Osteoblast (primary cell): ENCODE data around the gene APOBEC3F. TPM values are rescaled to one million over a fixed set of nuclear protein-coding genes. Genes with fewer than 3 reads are reported as not detected.
"Not testable (repeated sequence)": the region's sequence is repeated elsewhere in the genome, so short reads cannot be mapped to it uniquely, and the experiment has no call there.

Experiments
- DNase-seq: peaks from one replicate; pipeline ENCODE4 v3.0.0; 2011; ENCODE audit warnings: low spot score, mixed read lengths; ENCODE audit not compliant: insufficient read length; ENCODE audit errors: missing footprints
- H2AFZ ChIP-seq: 2 replicates; pipeline ENCODE4 v1.6.0; 2011; ENCODE audit warnings: mild to moderate bottlenecking, low read length
- H3K27ac ChIP-seq: 2 replicates; pipeline ENCODE4 v1.5.1; 2011; ENCODE audit warnings: mild to moderate bottlenecking, low read depth, low read length, moderate library complexity
- H3K27me3 ChIP-seq: 2 replicates; pipeline ENCODE4 v1.6.0; 2012; ENCODE audit warnings: mild to moderate bottlenecking, control low read depth, inconsistent platforms, low read length, moderate library complexity; ENCODE audit not compliant: insufficient read depth
- H3K36me3 ChIP-seq: 2 replicates; pipeline ENCODE4 v1.5.1; 2011; ENCODE audit warnings: mild to moderate bottlenecking, low read length, control low read depth, moderate library complexity; ENCODE audit not compliant: insufficient read depth
- H3K4me1 ChIP-seq: 2 replicates; pipeline ENCODE4 v1.5.1; 2011; ENCODE audit warnings: mild to moderate bottlenecking, low read length, control low read depth, moderate library complexity; ENCODE audit not compliant: insufficient read depth
- H3K4me2 ChIP-seq: 2 replicates; pipeline ENCODE4 v1.6.0; 2011; ENCODE audit warnings: mild to moderate bottlenecking, low read length; ENCODE audit not compliant: insufficient read depth
- H3K4me3 ChIP-seq: fragments of 200-600 bp; sonication (generic); 3 replicates; pipeline ENCODE4 v1.5.1; 2012; ENCODE audit warnings: mild to moderate bottlenecking, low read length, inconsistent platforms; ENCODE audit not compliant: insufficient read depth
- H3K79me2 ChIP-seq: 2 replicates; pipeline ENCODE4 v1.6.0; 2012; ENCODE audit warnings: mild to moderate bottlenecking, low read length, control low read depth, inconsistent platforms; ENCODE audit not compliant: insufficient read depth
- H3K9me3 ChIP-seq: 2 replicates; pipeline ENCODE4 v1.5.1; 2011; ENCODE audit warnings: low read depth, low read length, control low read depth
- H4K20me1 ChIP-seq: 2 replicates; pipeline ENCODE4 v1.6.0; 2012; ENCODE audit warnings: mild to moderate bottlenecking, low read length, control low read depth; ENCODE audit not compliant: insufficient read depth
- CTCF ChIP-seq: IDR thresholded peaks from 2 replicates; pipeline ENCODE4 v1.5.1; 2011; ENCODE audit warnings: mild to moderate bottlenecking, low read depth, low read length, moderate library complexity; ENCODE audit errors: extremely low read depth
- total RNA-seq: library from RNA; depleted of rRNA; stranded (reverse); fragments of >200 nt; gene quantifications from 2 replicates; pipeline ENCODE4 v1.2.3, GENCODE V29; 2012

APOBEC3F gene
- total RNA-seq, 1 donor: 5.1 TPM

DNA sequence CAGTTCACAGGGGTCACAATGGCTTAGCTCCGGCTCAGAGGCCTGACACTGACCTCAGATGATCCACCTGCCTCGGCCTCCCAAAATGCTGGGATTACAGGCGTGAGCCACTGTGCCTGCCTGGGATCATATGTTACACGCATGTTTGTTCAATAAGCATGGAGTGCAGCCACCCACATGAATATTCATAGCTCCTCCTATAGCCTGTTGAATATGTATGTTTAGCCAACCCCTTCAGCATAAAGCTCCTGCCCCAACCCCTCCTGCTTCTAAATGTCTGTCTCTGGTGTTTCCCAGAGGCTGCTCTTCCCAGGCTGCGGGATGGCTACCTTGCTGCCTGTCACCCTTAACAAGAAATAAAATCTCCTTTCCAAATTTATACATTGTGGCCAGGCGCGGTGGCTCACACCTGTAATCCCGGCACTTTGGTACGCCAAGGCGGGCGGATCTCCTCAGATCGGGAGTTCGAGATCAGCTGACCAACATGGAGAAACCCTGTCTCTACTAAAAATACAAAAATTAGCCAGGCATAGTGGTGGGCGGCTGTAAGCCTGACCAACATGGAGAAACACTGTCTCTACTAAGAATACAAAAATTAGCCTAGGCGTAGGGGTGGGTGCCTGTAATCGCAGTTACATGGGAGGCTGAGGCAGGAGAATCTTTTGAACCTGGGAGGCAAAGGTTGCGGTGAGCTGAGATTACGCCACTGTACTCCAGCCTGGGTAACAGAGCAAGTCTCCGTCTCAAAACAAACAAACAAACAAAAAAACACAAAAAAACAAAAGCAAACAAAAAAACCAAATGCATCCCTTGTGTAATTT, 1.1 kb upstream of the APOBEC3F start:
- no peak overlapping the region for H3K27ac ChIP-seq
- H2AFZ ChIP-seq: peak overlapping the region; percentile 68
- H3K4me3 ChIP-seq: no peak overlapping the region
- DNase-seq: no peak
- no peaks in the 10 kb centered on the region for H3K4me1 ChIP-seq
- H3K36me3 ChIP-seq: no peaks in the 10 kb centered on the region
- H3K4me2 ChIP-seq: peak overlapping the region; percentile 39
- peaks cover 7% of the 10 kb centered on the region for H3K79me2 ChIP-seq
- no peaks in the 10 kb centered on the region for H3K9me3 ChIP-seq
- no peaks in the 10 kb centered on the region for H3K27me3 ChIP-seq
- no peak for TF ChIP-seq CTCF
- no peaks in the 10 kb centered on the region for H4K20me1 ChIP-seq

DNA sequence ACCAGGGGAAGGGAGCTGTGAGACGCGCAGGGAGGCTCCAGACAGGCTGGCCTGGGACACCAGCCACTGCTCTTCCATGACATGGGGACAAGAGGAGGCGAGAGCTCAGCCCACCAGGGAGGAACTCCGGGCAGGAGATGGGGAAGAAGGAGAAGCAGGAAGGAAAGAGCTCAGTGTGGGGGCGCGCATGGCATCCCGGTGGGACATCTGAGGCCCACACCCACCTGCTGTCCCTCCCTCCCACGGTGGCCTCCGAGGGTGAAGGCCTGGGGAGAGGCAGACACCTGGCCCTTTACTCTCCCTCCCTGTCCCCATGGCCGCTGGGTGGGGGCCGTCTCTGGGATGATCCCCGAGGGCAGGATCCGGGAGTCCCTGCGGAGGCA, 518 bp upstream of the APOBEC3F start:
- H3K27me3 ChIP-seq, H3K36me3 ChIP-seq, H4K20me1 ChIP-seq, H3K4me1 ChIP-seq, H3K9me3 ChIP-seq, H3K27ac ChIP-seq, H3K79me2 ChIP-seq, DNase-seq: not testable (repeated sequence)
- Histone ChIP-seq H3K4me2 (peak overlapping the region; percentile 39), H3K4me3 (peak overlapping the region; percentile 83), H2AFZ (peak overlapping the region; percentile 68)

- no peaks in the 10 kb centered on the region for H3K36me3 ChIP-seq
- no peaks in the 10 kb centered on the region for H3K9me3 ChIP-seq
- no peak for DNase-seq
- peak overlapping the region; percentile 75 for H3K4me2 ChIP-seq
- H4K20me1 ChIP-seq: no peaks in the 10 kb centered on the region
- H2AFZ ChIP-seq: no peak overlapping the region
- no peak overlapping the region for H3K27ac ChIP-seq
- TF ChIP-seq CTCF: no peak
- H3K79me2 ChIP-seq: peaks cover 7% of the 10 kb centered on the region
- H3K4me1 ChIP-seq: no peaks in the 10 kb centered on the region
- no peaks in the 10 kb centered on the region for H3K27me3 ChIP-seq
- no peak overlapping the region for H3K4me3 ChIP-seq
Measured at GRCh38 chr22:39041908-39042307, 1.2 kb downstream of the APOBEC3F start.

DNA sequence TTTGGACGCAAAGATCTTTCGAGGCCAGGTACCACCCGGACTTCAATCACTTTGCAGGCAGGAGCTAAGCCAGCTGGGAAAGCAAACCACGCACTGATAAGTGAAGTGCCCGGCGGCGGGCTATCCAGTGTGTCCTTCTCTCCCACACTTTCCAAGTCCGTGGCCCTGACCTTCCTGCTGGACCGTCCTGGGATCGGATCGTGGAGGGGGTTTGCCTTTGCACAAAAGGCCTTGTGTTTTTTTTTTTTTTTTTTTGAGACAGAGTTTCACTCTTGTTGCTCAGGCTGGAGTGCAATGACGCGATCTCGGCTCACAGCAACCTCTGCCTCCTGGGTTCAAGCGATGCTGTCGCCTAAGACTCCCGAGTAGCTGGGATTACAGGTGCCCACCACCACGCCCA, 2.4 kb downstream of the APOBEC3F start:
- H3K36me3 ChIP-seq, H3K9me3 ChIP-seq, H2AFZ ChIP-seq, H3K4me2 ChIP-seq, H3K79me2 ChIP-seq, H3K4me3 ChIP-seq, H3K4me1 ChIP-seq, H3K27me3 ChIP-seq, H3K27ac ChIP-seq, H4K20me1 ChIP-seq, DNase-seq: not testable (repeated sequence)

- H3K27ac ChIP-seq, H3K4me1 ChIP-seq, H3K9me3 ChIP-seq, H3K4me2 ChIP-seq, H3K4me3 ChIP-seq, DNase-seq, H3K27me3 ChIP-seq, H3K36me3 ChIP-seq, H3K79me2 ChIP-seq, H4K20me1 ChIP-seq, H2AFZ ChIP-seq: not testable (repeated sequence)
Measured at GRCh38 chr22:39045136-39045535, 4.5 kb downstream of the APOBEC3F start.

GRCh38 chr22:39049486-39049885, 8.8 kb downstream of the APOBEC3F start:
- not testable (repeated sequence) for H4K20me1 ChIP-seq, H3K9me3 ChIP-seq, H3K36me3 ChIP-seq, H3K4me2 ChIP-seq, DNase-seq, H3K27ac ChIP-seq, H3K4me1 ChIP-seq, H3K79me2 ChIP-seq, H3K4me3 ChIP-seq, H3K27me3 ChIP-seq, H2AFZ ChIP-seq

DNA sequence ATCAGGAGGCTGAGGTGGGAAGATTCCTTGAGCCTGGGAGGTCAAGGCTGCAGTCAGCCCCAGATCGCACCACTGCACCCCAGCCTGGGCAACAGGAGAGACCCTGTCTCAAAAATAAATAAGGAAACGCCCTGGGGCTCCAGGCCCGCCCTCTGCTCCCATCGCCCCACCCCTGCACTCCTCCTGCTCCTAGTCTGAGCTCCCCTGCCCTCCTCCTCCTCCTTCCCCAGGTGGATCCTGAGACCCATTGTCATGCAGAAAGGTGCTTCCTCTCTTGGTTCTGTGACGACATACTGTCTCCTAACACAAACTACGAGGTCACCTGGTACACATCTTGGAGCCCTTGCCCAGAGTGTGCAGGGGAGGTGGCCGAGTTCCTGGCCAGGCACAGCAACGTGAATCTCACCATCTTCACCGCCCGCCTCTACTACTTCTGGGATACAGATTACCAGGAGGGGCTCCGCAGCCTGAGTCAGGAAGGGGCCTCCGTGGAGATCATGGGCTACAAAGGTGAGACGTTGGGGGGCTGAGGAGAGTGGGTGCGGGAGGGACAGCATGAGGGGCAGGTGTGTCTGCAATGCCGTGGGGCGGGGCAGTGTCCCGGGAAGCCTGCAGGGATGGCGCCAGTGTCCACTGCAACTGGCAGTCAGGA, 11.3 kb downstream of the APOBEC3F start:
- not testable (repeated sequence) for H3K4me1 ChIP-seq, H3K9me3 ChIP-seq, DNase-seq, H3K27ac ChIP-seq, H2AFZ ChIP-seq, H3K4me3 ChIP-seq, H3K36me3 ChIP-seq, H3K79me2 ChIP-seq, H3K27me3 ChIP-seq, H4K20me1 ChIP-seq, H3K4me2 ChIP-seq
